Sigmoid colon (tissue), 7 donors: ENCODE results near the gene CDC25B. TPM values are rescaled to one million over a fixed set of nuclear protein-coding genes. Genes with fewer than 3 reads are reported as not detected.
A peak's percentile ranks its signal among the peaks of the same experiment; 100 is the strongest.

ENCODE experiments used
- DNase-seq: peaks from one replicate; pipeline ENCODE4 v3.0.0-alpha.2; 2019
- H3K27ac ChIP-seq, 4 donors: fragments of 200-600 bp; sonication (generic); one replicate each; pipeline ENCODE4 v1.5.1; 2016 to 2019; ENCODE audit warnings: mild to moderate bottlenecking in 1 of 4
- H3K27me3 ChIP-seq, 3 donors: fragments of 200-600 bp; sonication (generic); one replicate each; pipeline ENCODE4 v1.5.1; 2019; ENCODE audit warnings: mild to moderate bottlenecking in 1 of 3
- H3K36me3 ChIP-seq, 4 donors: fragments of 200-600 bp; sonication (generic); one replicate each; pipeline ENCODE4 v1.5.1; 2016 to 2019
- H3K4me1 ChIP-seq, 4 donors: fragments of 200-600 bp; sonication (generic); one replicate each; pipeline ENCODE4 v1.5.1; 2017 to 2019
- H3K4me3 ChIP-seq, 4 donors: fragments of 200-600 bp; sonication (generic); one replicate each; pipeline ENCODE4 v1.5.1; 2017 to 2019; ENCODE audit warnings: mild to moderate bottlenecking in 2 of 4, moderate library complexity in 1 of 4
- H3K9me3 ChIP-seq, 4 donors: fragments of 200-600 bp in 3 of 4; sonication (generic) in 3 of 4; one replicate each; pipeline versions ENCODE4 v1.5.1 to v1.6.1; 2013 to 2019
- CTCF ChIP-seq, 4 experiments: fragments of 450-650 bp in 3 of 4; fragments of 200-600 bp in 1 of 4; IDR thresholded peaks; one replicate each; pipeline ENCODE4 v1.5.1; 2016 to 2019; ENCODE audit warnings: antibody characterized with exemption in 4 of 4, mild to moderate bottlenecking in 3 of 4, moderate library complexity in 2 of 4
- EP300 ChIP-seq, 4 donors: sonication (generic); formaldehyde crosslinking; IDR thresholded peaks; one replicate each; pipeline ENCODE4 v1.6.1; 2017; ENCODE audit warnings: antibody characterized with exemption in 4 of 4
- POLR2A ChIP-seq, 2 donors: fragments of 450-650 bp; IDR thresholded peaks; one replicate each; pipeline ENCODE4 v1.6.1; 2016; ENCODE audit warnings: antibody characterized with exemption in 2 of 2, mild to moderate bottlenecking in 2 of 2, moderate library complexity in 2 of 2
- POLR2AphosphoS5 ChIP-seq, 4 donors: sonication (generic); formaldehyde crosslinking; IDR thresholded peaks; one replicate each; pipeline ENCODE4 v1.6.1; 2017; ENCODE audit warnings: antibody characterized with exemption in 4 of 4
- WGBS, 2 donors: extraction: QIAGEN DNeasy Blood & Tissue Kit; methylation state at CpG; one replicate each; pipeline ENCODE4 v1.1.7; 2013; 5-methylcytosine and 5-hydroxymethylcytosine counted together
- intact Hi-C: fragments of 100-400 bp; cut with DNase I; formaldehyde crosslinking; loops from one replicate; pipeline ENCODE4 v1.15.1; 2023
- polyA plus RNA-seq, 3 donors: library from polyadenylated mRNA; stranded (reverse); fragments of 200-250 nt; gene quantifications; one replicate each; pipeline ENCODE4 v1.2.3, GENCODE V29; 2013
- total RNA-seq, 4 donors: library from RNA; depleted of rRNA; stranded (reverse); fragments of >200 nt; gene quantifications; one replicate each; pipeline ENCODE4 v1.1.0, GENCODE V29; 2016
- donor health status: healthy with polysubstance abuse.
- donor health status: Bipolar disorder and iron deficiency.
- donor health status: healthy.

CDC25B gene
- total and polyA plus RNA-seq, 7 donors = 12.5 to 65.8 (median 21.8) TPM

DNA sequence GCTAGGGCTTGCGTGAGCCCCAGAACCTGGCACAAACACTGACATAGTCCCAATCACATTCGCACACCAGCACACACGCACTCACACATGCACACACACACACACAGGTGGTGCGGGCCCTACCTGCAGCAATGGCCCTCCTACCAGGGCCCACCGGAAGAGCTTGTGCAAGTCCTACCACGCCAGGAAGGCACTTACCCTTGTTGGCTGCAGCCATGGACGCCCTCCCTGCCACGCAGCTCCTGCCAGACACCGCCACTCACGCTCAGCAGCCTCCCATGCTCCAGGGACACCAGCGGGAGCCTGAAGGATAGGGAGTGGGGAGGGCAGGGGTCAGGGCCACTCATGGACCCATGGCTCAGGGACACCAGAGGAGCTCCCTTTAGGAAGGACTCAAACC lies 36.2 kb upstream of the CDC25B start:
- intact Hi-C loops = loop anchor here (10.0 kb wide), 1 partner anchor 325 kb away; no protein-coding TSS in a partner anchor
- TF ChIP-seq POLR2AphosphoS5 (IDR thresholded peaks at IDR 0.05) (no peak), EP300 (IDR thresholded peaks at IDR 0.05) (no peak), CTCF (IDR thresholded peaks at IDR 0.05) (no peak), POLR2A (IDR thresholded peaks at IDR 0.05) (no peak)
- peak overlapping the region in 3 of 4 donors; percentile 25 to 96 (median 37) for H3K27ac ChIP-seq
- peaks cover 0 to 40% (median 18%) of the 10 kb centered on the region in 4 donors for H3K36me3 ChIP-seq
- no peaks in the 10 kb centered on the region for H3K27me3 ChIP-seq
- peaks cover 0 to 54% (median 44%) of the 10 kb centered on the region in 4 donors for H3K4me1 ChIP-seq
- DNase-seq = no peak
- no peak overlapping the region for H3K4me3 ChIP-seq
- 95% methylated on average over 11 of the region's 11 CpGs for WGBS, 2 donors
- H3K9me3 ChIP-seq = no peaks in the 10 kb centered on the region

DNA sequence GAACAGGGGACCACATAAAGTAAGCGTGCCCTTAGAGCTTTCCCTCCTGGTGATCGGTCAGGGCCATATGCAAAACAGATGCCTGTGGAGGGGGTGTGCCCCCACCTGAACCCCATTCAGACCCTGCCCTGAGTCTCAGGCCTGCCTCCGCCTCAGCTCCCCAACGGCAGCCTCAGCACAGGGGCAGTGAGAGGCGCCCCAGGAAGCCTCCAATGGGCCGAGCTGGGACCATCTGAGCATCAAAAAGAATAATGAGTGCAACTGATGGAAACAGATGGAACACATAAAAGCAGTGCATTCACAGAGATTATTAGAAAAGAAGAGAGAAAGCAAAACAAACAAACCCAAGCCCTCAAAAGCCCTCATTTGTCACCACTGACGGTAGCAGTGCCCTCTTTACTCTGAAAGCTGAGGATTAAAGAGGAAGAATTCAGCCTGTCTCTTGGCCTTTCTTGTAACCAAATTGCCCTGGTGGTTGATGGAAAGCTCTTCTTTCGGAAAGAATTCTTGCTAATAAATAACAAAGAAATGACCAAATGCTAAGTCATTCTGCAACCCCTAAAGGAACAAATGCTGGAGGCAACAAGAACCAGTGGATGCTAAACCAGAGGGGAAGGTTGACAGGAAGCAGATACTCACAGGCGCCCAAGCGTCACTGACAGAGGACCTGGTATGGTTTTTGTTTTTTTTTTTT lies 35.3 kb upstream of the CDC25B start:
- peaks cover 0 to 63% (median 53%) of the 10 kb centered on the region in 4 donors for H3K4me1 ChIP-seq
- no peaks in the 10 kb centered on the region for H3K9me3 ChIP-seq
- TF ChIP-seq CTCF (IDR thresholded peaks at IDR 0.05) (no peak), POLR2A (IDR thresholded peaks at IDR 0.05) (no peak), POLR2AphosphoS5 (IDR thresholded peaks at IDR 0.05) (no peak), EP300 (IDR thresholded peaks at IDR 0.05) (no peak)
- DNase-seq = peak; percentile 61
- H3K27ac ChIP-seq = peak overlapping the region; percentile 11 to 96 (median 19)
- intact Hi-C loops = no loop called here
- H3K27me3 ChIP-seq = no peaks in the 10 kb centered on the region
- H3K4me3 ChIP-seq = no peak overlapping the region
- H3K36me3 ChIP-seq = peaks cover 0 to 31% (median 12%) of the 10 kb centered on the region in 4 donors
- whole genome bisulfite sequencing, 2 donors = 75 to 86% methylated on average over 10 of the region's 10 CpGs

GRCh38 chr20:3763671-3764601 lies 32.2 kb upstream of the CDC25B start:
- peaks cover 0 to 3% (median 0%) of the 10 kb centered on the region in 4 donors for H3K36me3 ChIP-seq
- TF ChIP-seq POLR2A (IDR thresholded peaks at IDR 0.05) = no peak
- TF ChIP-seq POLR2AphosphoS5 (IDR thresholded peaks at IDR 0.05) = no peak
- WGBS, 2 donors = 86 to 90% methylated on average over 8 of the region's 8 CpGs
- intact Hi-C loops = no loop called here
- H3K4me1 ChIP-seq = peaks cover 0 to 88% (median 79%) of the 10 kb centered on the region in 4 donors
- H3K4me3 ChIP-seq = no peak overlapping the region
- H3K27ac ChIP-seq = peak overlapping the region; percentile 42 to 96 (median 91)
- H3K9me3 ChIP-seq = no peaks in the 10 kb centered on the region
- no peak for DNase-seq
- H3K27me3 ChIP-seq = no peaks in the 10 kb centered on the region

- peak overlapping the region; percentile 32 to 96 (median 91) for H3K27ac ChIP-seq
- no peaks in the 10 kb centered on the region for H3K9me3 ChIP-seq
- peaks cover 0 to 88% (median 78%) of the 10 kb centered on the region in 4 donors for H3K4me1 ChIP-seq
- TF ChIP-seq EP300 (IDR thresholded peaks at IDR 0.05) (no peak), POLR2A (IDR thresholded peaks at IDR 0.05) (no peak), POLR2AphosphoS5 (IDR thresholded peaks at IDR 0.05) (no peak), CTCF (IDR thresholded peaks at IDR 0.05) (no peak)
- H3K27me3 ChIP-seq = no peaks in the 10 kb centered on the region
- intact Hi-C loops = loop anchor here (5.0 kb wide), 1 partner anchor 87 kb away; no protein-coding TSS in a partner anchor
- H3K36me3 ChIP-seq = no peaks in the 10 kb centered on the region
- WGBS, 2 donors = 93% methylated on average over 3 of the region's 3 CpGs
- no peak overlapping the region for H3K4me3 ChIP-seq
- DNase-seq = no peak
These were observed 31.5 kb upstream of the CDC25B start for GRCh38 chr20:3764659-3765058.
